GM11168 (cell line): ENCODE data around the gene CD109.
"Not testable (repeated sequence)": the region's sequence is repeated elsewhere in the genome, so short reads cannot be mapped to it uniquely, and the experiment has no call there.

Experiments used
- in situ Hi-C: fragments of 300-500 bp; cut with MboI; formaldehyde crosslinking; loops from one replicate; pipeline ENCODE4 v1.12.0; 2022; ENCODE audit warnings: low sequenced_read_pairs; ENCODE audit not compliant: unreplicated experiment

CD109 gene

GRCh38 chr6:73680289-73680918 lies 15.6 kb upstream of the CD109 start:
- in situ Hi-C loops = no loop called here

GRCh38 chr6:73683574-73683973 lies 12.4 kb upstream of the CD109 start:
- in situ Hi-C loops = not testable (repeated sequence)

DNA sequence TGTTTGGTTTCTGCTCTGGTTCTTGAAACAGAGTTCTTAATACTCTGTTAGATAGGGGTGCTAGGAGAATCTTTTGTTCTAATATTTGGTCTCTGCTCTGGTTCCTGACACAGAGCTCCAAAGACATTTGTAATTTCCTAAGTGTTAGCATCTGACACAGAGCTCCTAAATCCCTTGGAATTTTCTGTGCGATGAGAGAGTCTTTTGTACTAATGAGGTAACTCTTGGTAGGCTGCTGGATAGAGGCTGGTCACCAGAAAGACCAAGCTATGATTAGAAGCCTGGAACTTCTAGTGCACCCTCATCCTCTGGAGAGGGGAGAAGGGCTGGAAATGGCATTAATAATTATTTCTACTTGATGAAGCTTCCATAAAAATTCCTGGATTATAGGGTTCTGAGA lies 7.7 kb upstream of the CD109 start:
- in situ Hi-C loops = loop anchor here (5.0 kb wide), 1 partner anchor 44 kb away; no protein-coding TSS in a partner anchor

- in situ Hi-C loops = no loop called here
Measured at GRCh38 chr6:73690056-73690455, 5.9 kb upstream of the CD109 start.

- in situ Hi-C loops = no loop called here
Measured at GRCh38 chr6:73691512-73691911, 4.5 kb upstream of the CD109 start.

DNA sequence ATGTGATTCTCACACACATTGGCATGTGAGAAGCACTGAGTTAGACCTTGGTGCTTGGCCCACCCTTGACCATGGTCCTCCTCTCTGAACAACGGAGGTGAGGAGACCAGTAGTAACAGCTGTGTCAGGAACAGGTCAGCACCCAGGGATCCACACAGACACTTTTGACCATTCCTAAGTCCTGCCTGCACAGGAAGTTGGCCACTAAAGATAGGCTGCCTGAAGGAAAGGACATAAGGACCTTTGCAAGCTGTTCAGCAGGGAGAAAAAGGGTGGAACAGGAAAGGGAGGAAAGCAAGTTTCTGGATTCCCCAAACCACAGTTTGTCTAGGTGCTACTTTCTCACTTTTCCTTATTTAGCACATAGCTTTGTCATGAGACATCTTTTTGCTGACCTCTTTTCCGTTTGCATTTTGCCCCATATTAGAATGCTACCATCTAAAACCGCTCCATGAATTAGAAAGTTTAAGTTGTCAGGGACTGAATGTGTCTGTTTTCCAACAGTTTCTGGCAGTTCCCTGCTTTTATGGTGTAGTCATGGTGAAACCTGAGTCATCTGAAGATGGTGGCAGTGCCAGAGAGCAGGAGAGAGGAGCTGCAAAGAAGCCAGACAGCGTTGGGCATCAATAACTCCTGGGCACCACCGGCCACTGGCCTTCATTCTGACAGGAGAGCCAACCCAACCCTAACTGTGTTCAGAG lies 1.1 kb upstream of the CD109 start:
- in situ Hi-C loops = no loop called here

- in situ Hi-C loops = no loop called here
Measured at GRCh38 chr6:73696966-73697655, 1.1 kb downstream of the CD109 start.

DNA sequence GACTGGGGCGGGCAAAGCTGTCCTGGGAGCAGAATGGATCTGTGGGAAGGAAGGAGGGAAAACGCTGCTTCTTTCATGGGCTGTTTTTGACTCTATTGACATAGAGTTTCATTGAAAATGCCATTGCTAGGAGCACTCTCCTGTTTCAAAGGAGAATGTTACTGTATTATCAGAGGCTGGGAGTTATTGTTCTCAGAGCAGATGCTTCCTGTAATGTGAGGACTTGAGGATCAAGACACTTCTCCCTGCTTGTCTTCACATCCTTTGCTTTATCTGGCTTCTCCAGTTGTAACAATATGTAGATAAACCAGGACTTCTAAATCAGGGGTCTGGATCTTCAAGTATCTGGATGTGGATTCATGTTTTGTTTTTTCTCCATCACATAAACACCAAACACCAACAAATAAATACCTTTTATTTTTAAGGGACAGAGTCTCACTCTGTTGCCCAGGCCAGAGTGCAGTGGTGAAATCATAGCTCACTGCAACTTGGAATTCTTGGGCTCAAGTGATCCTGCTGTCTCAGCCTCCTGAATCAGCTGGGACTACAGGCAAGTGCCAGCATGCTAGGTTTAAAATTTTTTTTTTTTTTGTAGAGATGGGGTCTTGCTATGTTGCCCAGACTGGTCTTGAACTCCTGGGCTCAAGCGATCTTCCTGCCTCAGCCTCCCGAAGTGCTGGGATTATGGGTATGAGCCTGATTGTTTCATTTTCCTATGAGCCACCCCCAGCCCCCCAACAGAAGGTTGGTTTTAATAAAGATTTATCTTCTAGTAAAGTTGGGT lies 3.9 kb downstream of the CD109 start:
- in situ Hi-C loops = no loop called here

DNA sequence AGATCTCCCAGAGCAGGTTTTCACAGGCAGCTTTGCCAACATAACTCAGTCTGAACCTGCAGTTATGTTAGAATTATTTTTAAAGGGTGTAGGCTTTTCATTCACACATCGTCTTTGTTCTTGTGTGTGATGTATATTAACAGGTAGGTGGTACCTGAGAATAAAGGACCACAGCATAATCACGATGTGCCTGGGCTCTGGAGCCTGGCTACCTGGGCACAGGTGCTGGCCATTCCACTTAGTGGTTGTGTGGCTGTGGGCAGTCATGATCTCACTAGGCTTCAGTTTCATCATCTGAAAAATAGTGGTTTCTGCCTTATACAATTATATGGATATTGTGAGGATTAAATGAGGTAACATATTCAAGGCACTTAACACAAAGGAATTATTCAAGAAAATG lies 6.4 kb downstream of the CD109 start:
- in situ Hi-C loops = no loop called here

DNA sequence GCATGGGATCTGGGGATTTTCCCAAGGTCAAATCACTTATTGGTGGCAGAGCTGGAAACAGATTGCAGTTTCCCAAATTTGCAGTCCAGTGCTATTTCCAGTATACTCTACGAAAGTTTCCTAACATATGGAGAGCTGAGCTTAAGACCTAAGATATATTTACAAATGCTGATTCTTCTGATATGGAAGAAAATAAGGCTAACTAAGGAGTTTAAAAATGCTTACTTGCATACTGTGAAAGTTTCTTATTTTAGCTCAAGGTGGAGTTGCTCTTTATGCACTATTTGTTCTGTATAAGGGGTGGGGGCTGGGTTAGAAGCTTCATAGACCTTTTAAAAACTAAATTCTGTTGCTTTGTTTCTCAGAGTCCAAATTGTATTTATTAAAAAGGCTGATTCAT lies 7.5 kb downstream of the CD109 start:
- in situ Hi-C loops = no loop called here

GRCh38 chr6:73704260-73704659 lies 8.3 kb downstream of the CD109 start:
- in situ Hi-C loops = no loop called here

DNA sequence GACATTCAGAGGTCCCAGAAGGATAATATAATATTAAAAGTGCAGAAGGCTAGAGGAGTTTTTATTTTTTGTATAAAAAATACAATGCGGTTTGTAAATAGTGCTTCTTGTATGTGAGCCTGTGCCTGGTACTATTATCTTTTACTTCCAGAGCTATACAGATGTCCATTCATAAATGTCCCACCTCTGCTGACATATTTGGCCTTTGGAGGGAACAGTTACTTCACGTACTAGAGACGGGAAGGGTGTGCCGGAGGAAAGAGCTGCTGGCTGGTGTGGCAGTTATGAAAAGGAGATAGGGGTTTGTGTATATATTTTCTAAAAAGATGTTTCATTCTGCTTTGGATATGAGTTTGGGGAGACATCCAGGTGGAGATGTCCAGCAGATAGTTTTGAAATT lies 8.8 kb downstream of the CD109 start:
- in situ Hi-C loops = no loop called here

DNA sequence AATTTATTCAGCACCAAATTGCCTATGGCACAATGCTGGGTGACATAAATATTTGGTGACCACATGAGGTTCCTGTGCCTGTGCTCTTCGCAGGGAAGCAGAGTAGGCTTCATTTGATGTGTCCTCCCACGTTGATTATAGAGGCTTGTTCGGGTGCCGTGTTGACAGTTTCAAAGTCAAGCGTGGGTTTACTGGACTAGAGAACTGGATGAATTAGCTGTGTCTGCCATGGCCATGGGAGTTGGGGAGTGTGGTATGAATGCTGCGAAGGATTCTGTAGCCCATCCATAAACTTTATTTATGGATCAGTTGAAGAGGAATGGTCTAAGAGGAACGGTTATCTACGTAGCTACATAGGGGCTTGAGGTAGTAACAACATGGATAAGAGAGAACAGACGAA lies 11.0 kb downstream of the CD109 start:
- in situ Hi-C loops = no loop called here

DNA sequence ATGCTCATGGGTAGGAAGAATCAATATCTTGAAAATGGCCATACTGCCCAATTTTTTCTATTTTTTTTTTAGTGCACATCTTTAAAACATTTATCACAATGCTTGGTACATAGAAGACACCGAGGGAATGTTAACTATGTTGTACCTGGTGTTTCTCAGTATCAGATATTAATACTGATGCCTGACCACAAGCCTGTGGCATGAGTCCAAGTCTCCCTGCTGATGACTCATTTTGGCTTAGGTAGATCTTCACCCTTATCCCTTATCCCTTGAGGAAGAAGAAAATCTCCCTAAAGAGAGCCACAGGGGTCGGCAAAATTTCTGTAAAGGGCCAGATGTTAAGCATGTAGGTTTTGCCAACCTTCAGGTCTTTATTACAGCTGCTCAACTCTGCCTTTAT lies 14.5 kb downstream of the CD109 start:
- in situ Hi-C loops = no loop called here

GRCh38 chr6:73710948-73711347 lies 14.9 kb downstream of the CD109 start:
- in situ Hi-C loops = no loop called here

DNA sequence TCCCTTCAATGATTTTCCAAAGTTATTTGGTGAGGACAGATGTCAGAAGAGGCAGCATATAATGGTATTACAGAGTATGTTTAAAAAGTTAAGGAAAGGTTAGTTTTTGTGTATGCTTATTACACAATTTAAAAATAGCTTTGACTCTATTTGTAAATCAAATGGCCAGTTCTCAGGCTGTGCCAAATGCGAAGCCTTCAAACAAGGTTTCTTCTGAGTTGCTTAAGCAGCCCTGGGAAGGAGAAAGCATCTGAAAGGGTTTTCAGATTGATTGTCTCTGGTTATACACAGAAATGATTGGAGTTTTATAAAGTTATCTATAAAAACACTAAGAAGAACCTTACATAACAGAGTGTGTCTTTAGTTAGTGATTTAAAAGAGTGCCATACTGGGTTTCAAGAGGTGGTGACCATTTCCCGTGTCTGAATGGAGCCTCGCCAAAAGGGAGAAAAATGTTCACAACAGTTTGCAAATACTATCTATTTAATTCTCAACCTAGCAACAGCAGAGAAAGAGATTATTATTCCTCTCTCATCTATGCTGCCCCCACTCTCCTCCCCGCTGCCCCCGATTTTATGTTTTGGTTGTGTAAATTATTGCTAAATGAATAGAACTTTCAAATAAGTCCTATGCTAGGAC lies 16.7 kb downstream of the CD109 start:
- in situ Hi-C loops = no loop called here

GRCh38 chr6:73713426-73714147 lies 17.6 kb downstream of the CD109 start:
- in situ Hi-C loops = no loop called here

GRCh38 chr6:73715111-73715508 lies 19.1 kb downstream of the CD109 start:
- in situ Hi-C loops = not testable (repeated sequence)

DNA sequence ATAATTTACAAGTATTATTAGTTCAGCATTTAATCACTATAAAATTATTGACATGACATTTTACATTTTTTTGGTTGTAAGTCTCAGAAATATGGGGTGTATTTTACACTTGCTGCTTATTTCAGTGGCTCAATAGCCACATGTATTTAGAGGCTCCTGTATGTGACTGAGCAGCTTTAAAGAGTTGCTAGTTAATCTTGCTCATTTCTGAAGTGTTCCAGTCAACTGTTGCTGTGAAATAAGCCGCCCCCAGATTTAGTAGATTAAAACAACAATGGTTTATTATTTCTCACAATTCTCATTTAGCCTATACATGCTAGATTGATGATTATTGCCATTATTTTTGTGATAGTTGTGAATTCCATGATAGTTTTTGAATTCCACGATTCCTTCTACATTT lies 23.0 kb downstream of the CD109 start:
- in situ Hi-C loops = no loop called here
